ES-I3 (cell line): Measurements from ENCODE around the gene SMIM10L1.
A peak's percentile ranks its signal among the peaks of the same experiment; 100 is the strongest.

Source experiments
- H3K36me3 ChIP-seq: 2 replicates; pipeline ENCODE4 v1.6.1; 2013; ENCODE audit warnings: mild to moderate bottlenecking, low read length, control low read depth, moderate library complexity; ENCODE audit not compliant: insufficient read depth
- H3K4me1 ChIP-seq: 2 replicates; pipeline ENCODE4 v1.6.1; 2013; ENCODE audit warnings: mild to moderate bottlenecking, control low read depth, low read length; ENCODE audit not compliant: insufficient read depth
- H3K9ac ChIP-seq: 2 replicates; pipeline ENCODE4 v1.6.1; 2013; ENCODE audit warnings: low read depth, mild to moderate bottlenecking, low read length, moderate library complexity
- H3K9me3 ChIP-seq: 2 replicates; pipeline ENCODE4 v1.6.1; 2013; ENCODE audit warnings: mild to moderate bottlenecking, low read length, moderate library complexity; ENCODE audit not compliant: control insufficient read depth, insufficient read depth

SMIM10L1 gene

GRCh38 chr12:11162502-11162901 is 8.5 kb upstream of the SMIM10L1 start:
- Histone ChIP-seq H3K4me1 (peaks cover 4% of the 10 kb centered on the region; the same call in 1 of the 2 replicates), H3K9me3 (no peaks in the 10 kb centered on the region), H3K36me3 (peaks cover 3% of the 10 kb centered on the region; the same call in 1 of the 2 replicates), H3K9ac (no peak overlapping the region)

DNA sequence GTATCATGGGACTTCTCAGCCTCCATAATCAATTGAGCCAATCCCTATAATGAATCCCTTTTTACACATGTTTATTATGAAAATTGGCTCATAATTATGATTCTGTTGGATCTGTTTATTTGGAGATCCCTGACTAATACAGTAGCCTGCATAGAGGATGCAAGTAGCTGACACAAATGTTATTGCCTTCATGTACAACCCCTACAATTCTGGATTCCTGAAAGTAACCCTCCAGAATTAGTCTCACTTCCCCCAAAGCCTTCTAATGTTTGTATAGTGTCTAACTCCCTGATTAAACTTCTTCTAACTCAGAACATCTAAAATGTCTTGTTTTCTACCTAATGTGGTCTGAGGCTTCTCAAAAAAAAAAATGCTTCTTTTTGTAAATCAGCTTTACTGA is 6.6 kb upstream of the SMIM10L1 start:
- Histone ChIP-seq H3K9me3 (no peaks in the 10 kb centered on the region), H3K36me3 (peaks cover 3% of the 10 kb centered on the region; the same call in 1 of the 2 replicates), H3K9ac (no peak overlapping the region)

DNA sequence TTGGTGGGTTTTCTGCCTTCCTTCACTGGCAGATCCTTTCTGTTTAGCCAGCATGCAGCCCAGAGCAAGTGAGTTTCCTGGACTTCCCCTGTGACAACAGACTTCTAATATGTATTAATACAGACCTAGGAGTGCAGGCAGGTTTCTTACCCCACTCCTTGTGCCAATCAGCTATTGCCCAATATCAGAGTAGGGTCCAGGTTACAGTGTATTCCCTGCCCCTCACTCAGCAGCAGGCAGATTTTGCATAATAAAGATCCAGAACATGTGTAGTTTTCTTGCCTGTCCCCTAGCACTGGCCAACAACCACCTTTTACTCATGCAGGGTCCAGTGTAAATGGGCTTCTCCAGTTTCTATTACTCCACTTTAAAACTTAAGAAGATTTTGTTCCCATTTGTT is 4.7 kb upstream of the SMIM10L1 start:
- H3K9me3 ChIP-seq, result no peaks in the 10 kb centered on the region
- 0 out of 2 replicates have a peak, but pooled peaks cover 5% of the 10 kb centered on the region for H3K36me3 ChIP-seq
- peaks cover 17% of the 10 kb centered on the region for H3K4me1 ChIP-seq
- no peak overlapping the region for H3K9ac ChIP-seq

More for the DNA sequence above, 6.6 kb upstream of the SMIM10L1 start:
- peaks cover 10% of the 10 kb centered on the region for H3K4me1 ChIP-seq

GRCh38 chr12:11170810-11171144 is 217 bp upstream of the SMIM10L1 start:
- Histone ChIP-seq H3K9ac (peak overlapping the region; percentile 99), H3K9me3 (no peaks in the 10 kb centered on the region), H3K36me3 (0 out of 2 replicates have a peak, but pooled peaks cover 4% of the 10 kb centered on the region), H3K4me1 (peaks cover 17% of the 10 kb centered on the region)

GRCh38 chr12:11171969-11172675 is 1.1 kb downstream of the SMIM10L1 start:
- peaks cover 14% of the 10 kb centered on the region for H3K4me1 ChIP-seq
- peak overlapping the region; percentile 99 for H3K9ac ChIP-seq
- 0 out of 2 replicates have a peak, but pooled peaks cover 4% of the 10 kb centered on the region for H3K36me3 ChIP-seq
- H3K9me3 ChIP-seq, result no peaks in the 10 kb centered on the region

DNA sequence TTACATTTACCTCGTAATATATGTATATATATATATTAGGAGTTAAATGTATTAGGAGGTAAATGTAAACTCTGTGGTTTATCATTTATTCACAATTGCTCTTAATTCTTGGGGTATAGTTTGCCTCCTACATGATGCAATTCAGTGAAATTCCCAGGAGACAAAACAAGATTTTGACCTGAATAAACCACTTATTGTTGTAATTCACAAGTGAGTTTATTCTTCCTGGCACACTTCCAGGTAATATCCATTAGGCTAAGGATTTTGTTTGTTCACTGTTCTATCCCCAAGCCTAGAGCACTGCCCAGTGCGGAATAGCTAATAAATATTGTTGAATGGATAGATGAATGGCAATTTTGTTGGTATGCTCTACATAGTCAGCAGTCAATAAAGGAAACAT is 3.0 kb downstream of the SMIM10L1 start:
- Histone ChIP-seq H3K4me1 (peaks cover 10% of the 10 kb centered on the region), H3K9me3 (no peaks in the 10 kb centered on the region), H3K9ac (no peak overlapping the region), H3K36me3 (0 out of 2 replicates have a peak, but pooled peaks cover 4% of the 10 kb centered on the region)

DNA sequence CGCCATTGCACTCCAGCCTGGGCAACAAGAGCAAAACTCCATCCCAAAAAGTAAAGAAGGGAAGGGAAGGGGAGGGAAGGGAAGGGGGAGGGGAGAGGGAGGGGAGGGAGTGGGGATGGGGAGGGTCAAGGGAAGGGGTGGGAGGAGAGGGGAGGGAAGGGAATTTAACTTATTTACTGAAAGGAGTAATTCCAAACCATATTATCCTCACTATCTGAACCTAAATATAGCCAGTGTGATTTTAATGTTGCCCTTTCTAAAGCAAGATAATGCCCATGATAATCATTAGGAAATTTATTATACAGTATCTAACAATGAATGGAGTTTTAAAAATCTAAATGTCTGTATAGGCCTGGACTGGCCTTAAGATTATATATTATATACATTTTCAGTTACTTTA is 7.3 kb downstream of the SMIM10L1 start:
- no peaks in the 10 kb centered on the region for H3K4me1 ChIP-seq
- no peak overlapping the region for H3K9ac ChIP-seq
- H3K9me3 ChIP-seq, result no peaks in the 10 kb centered on the region
- H3K36me3 ChIP-seq, result no peaks in the 10 kb centered on the region

DNA sequence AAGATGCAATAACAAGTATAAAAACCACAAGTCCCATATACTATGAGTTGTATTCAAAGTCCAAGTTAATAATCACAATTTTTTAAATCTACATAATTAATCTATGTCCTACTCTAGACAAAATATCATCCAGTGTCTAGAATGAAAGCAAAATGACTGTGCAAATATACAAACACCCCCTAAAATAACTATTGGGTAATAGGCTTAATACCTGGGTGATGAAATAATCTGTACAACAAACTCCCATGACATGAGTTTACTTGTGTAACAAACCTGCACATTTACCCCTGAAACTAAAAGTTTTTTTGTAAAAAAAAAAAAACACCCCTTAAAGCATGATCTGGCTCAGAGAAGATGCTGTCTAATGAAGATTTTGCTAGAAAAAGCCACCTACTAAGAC is 11.5 kb downstream of the SMIM10L1 start:
- Histone ChIP-seq H3K9me3 (no peaks in the 10 kb centered on the region), H3K4me1 (no peaks in the 10 kb centered on the region), H3K9ac (no peak overlapping the region), H3K36me3 (no peaks in the 10 kb centered on the region)

GRCh38 chr12:11183011-11183410 is 12.0 kb downstream of the SMIM10L1 start:
- no peaks in the 10 kb centered on the region for H3K4me1 ChIP-seq
- H3K36me3 ChIP-seq, result no peaks in the 10 kb centered on the region
- no peaks in the 10 kb centered on the region for H3K9me3 ChIP-seq
- no peak overlapping the region for H3K9ac ChIP-seq

DNA sequence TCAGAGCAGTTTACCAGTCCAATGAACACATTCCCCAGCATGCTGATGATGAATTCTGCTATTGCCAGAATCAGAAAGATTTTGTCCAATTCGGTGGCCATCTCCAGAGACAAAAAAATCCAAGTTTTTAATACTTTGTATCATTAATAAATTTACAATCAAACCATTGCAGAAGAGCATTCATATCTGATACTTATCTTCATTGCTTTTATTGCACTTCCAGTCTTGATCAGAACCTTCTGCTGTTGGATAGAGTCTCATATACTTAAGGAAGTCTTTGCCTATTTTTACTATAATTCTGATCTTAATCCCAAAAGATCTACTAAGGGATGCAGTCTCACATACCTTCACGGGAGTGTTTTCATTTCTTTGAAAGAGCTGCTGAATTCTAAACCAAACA is 15.8 kb downstream of the SMIM10L1 start, which contains the start of gene TAS2R42:
TSS of gene TAS2R42 (minus strand) at position 101 of the 400 bp plus-strand sequence. CDS start at position 101, 0 bp downstream.
- no peaks in the 10 kb centered on the region for H3K36me3 ChIP-seq
- H3K9me3 ChIP-seq, result no peaks in the 10 kb centered on the region
- H3K4me1 ChIP-seq, result no peaks in the 10 kb centered on the region
- no peak within 1 kb of the TSS for H3K9ac ChIP-seq

DNA sequence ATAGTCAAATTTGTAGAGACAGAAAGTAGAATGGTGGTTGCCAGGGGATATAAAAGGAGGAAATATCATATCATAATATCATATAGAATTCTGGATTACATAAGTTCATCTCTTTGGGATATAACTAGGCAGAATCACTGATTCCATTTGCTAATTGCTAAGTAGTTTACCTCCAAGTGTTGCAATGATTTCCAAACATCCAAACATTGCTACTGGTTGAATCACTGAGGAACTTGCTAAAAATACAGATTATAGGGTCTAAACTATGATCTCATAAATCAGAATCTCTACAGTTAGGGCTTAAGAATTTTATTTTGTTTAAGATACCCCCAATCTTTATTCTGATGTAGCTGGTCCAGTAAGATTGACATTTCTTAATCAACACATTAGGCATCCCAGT is 31.8 kb downstream of the SMIM10L1 start:
- H3K36me3 ChIP-seq, result peaks cover 3% of the 10 kb centered on the region; the same call in 1 of the 2 replicates
- no peaks in the 10 kb centered on the region for H3K4me1 ChIP-seq
- H3K9me3 ChIP-seq, result peaks cover 4% of the 10 kb centered on the region; the same call in 1 of the 2 replicates
- no peak overlapping the region for H3K9ac ChIP-seq

DNA sequence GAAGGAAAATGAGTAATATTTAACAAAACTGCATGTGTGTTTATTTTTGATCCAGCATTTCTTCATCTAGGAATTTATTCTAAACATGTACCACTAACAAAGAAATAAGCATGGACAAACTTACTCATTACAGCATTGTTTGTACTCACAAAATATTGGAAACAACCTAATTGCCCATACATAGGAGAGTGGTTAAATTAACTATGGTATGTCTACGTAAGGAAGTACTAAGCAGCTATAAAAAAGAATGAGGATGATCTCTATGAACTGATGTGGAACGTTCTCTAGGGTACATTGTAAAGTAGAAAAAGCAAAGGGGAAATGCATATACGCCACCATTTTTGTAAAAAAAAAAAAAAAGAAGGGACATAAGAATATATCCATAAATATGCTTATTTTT is 33.2 kb downstream of the SMIM10L1 start:
- Histone ChIP-seq H3K4me1 (peaks cover under 1% of the 10 kb centered on the region; the same call in 1 of the 2 replicates), H3K36me3 (peaks cover 3% of the 10 kb centered on the region; the same call in 1 of the 2 replicates), H3K9me3 (peaks cover 4% of the 10 kb centered on the region; the same call in 1 of the 2 replicates), H3K9ac (no peak overlapping the region)

DNA sequence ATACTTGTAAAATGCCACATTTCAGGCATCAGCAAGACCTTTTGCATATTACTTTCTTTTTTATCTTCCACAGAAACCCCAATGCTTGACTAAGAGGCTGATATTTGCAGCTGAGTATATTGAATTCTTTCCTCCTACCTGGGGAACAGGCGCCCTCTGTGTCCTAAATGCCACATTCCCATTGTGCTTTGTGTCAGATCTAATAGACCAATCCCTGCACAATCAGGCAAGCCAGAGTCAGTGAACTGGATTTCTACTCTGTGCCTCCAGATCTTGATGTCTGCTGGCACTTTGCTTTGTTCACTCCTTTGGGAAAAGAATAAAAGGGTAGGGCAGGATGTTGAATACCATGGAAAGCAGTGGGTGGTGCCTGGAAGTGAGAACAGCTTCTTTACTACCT is 38.1 kb downstream of the SMIM10L1 start:
- H3K36me3 ChIP-seq, result peaks cover 3% of the 10 kb centered on the region; the same call in 1 of the 2 replicates
- no peak overlapping the region for H3K9ac ChIP-seq
- H3K9me3 ChIP-seq, result peaks cover 4% of the 10 kb centered on the region; the same call in 1 of the 2 replicates
- peaks cover 3% of the 10 kb centered on the region; the same call in 1 of the 2 replicates for H3K4me1 ChIP-seq
